ENCODE data around the gene ARHGEF12.

- no peak for TF ChIP-seq CTCF (IDR thresholded peaks at IDR 0.05)
- no peak for TF ChIP-seq POLR2AphosphoS5 (IDR thresholded peaks at IDR 0.05)
- TF ChIP-seq POLR2A (IDR thresholded peaks at IDR 0.05) = no peak
These were observed 42.1 kb upstream of the ARHGEF12 start for GRCh38 chr11:120294096-120294495.

Data from transverse colon (tissue), 4 donors.